GM12874 (cell line): ENCODE data around the gene LYRM4.
A peak's percentile ranks its signal among the peaks of the same experiment; 100 is the strongest.

ENCODE experiments used
- CTCF ChIP-seq: IDR thresholded peaks from 2 replicates; pipeline ENCODE4 v1.5.1; 2011; ENCODE audit warnings: low read depth, mild to moderate bottlenecking, control low read depth, low read length, moderate library complexity; ENCODE audit not compliant: insufficient read depth

Gene LYRM4

DNA sequence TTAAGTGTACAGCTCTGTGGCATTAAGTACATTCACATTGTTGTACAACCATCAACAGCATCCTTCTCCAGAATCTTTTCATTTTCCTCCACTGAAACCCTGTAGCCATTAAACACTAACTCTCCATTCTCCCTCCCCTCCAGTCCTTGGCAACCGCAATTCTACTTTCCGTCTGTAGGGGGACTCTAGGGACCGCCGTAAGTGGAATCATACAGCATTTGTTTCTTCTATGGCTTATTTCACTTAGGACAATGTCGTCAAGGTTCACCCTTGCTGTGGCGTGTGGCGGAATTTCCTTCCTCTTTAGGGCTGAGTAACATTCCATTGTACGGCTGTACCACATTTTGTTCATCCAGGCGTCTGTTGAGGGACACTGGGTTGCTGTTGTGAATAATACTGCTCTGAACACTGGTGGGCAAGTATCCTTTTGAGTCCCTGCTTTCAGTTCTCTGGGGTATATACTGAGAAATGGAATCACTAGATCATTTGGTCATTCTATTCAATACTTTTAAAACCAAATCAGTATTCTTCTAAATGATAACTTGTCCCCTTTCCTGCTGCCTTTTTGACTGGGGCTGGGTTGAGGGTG lies 124.9 kb downstream of the LYRM4 start:
- TF ChIP-seq CTCF: peak; percentile 70

DNA sequence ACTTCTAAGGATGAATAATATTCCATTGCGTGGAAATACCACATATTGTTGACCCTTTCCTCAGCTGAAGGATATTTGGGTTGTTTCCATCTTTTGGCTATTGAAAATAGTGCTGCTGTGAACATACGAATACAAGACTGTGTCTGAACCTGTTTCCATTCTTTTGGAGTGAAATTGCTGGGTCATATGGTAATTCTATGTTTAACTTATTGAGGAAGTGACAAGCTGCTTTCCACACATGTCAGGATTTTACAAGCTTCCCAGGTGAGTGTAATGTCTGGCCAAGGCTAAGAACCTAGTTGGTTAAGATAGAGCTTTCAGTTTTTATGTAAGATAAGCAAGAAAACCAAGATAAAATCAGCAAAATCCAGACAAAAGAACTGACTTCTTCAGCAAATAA lies 126.8 kb downstream of the LYRM4 start:
- TF ChIP-seq CTCF: no peak

DNA sequence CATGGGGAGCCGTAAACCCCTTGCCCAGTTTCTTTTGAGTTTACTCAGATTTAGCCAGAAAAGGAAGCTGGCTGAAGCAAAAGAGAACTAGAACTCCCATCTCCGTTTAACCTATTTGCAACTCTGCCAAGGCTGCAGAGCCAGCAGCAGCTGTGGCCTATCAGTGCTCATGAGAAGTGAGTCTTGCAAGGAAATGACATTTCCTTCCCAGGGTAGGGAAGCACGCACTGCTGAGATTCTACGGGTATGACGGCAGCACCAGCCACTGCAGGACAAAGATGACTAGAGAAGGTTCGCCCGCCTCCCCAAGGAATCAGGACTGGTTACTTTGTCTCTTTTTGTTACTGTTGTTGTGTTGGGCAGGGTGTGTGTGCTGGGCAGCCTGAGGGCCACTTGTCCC lies 128.0 kb downstream of the LYRM4 start:
- TF ChIP-seq CTCF: no peak

DNA sequence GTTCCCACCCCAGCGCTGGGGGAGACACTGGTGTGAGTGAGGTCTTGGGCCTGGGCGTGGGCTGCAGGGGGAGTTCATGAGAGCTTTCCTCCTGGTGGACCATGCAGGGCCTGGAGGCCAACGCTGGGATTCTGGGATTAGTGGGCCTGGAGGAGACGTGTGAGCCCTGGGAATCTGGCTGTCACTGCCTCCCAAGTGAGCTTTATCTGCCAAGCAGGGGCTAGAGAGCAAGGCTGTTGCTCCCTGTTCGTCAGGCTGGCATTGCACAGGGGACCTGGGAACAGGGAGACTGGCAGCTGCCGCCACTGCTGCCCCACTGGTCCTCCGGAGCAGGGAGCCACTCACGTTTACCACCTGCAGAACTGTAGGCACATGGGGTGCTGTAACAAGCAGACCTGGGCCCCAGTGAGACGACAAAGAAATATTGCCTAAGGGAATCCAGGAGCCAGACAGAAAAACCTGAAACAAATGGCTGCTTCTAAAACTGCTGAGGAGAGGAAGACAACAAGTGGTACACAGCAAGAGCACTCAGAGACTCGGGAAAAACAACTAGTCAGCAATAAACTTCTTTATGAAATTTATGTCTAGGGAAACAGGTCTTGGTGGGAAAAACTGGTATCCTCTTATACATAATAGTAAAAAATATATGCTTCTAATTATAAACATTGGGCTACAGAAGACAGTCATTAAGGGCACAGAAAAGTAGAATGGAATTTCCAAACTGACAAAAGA lies 130.4 kb downstream of the LYRM4 start:
- TF ChIP-seq CTCF: no peak

DNA sequence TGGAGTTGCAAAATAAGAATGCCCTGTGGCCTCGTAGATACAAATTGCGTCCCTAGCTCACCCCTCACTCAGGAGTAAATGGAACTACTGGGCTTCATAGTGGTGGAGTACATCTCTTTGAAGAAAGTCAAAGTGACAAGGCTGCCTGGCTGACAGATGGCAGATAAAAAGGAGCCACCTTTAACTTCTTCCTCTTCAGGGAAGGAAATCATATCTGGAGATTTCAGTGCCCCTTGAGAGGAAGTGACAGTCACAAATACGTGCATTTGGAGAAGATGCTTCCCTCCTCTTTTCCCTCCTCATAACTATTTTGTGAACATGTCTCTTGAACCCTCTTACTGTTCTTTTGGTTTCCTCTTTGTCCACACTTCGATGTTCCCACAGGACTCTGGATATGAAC lies 132.4 kb downstream of the LYRM4 start:
- TF ChIP-seq CTCF: no peak

GRCh38 chr6:5127106-5127687 lies 133.6 kb downstream of the LYRM4 start:
- no peak for TF ChIP-seq CTCF

GRCh38 chr6:5126214-5126613 lies 134.5 kb downstream of the LYRM4 start:
- TF ChIP-seq CTCF: no peak
